Suppressor macrophage (primary cell): Measurements from ENCODE around the gene POM121C.
"Not testable (repeated sequence)": the region's sequence is repeated elsewhere in the genome, so short reads cannot be mapped to it uniquely, and the experiment has no call there.

ENCODE experiments used
- DNase-seq, 4 experiments: peaks; one replicate each; pipeline ENCODE4 v3.0.0-alpha.2; 2020 to 2022

The POM121C gene

DNA sequence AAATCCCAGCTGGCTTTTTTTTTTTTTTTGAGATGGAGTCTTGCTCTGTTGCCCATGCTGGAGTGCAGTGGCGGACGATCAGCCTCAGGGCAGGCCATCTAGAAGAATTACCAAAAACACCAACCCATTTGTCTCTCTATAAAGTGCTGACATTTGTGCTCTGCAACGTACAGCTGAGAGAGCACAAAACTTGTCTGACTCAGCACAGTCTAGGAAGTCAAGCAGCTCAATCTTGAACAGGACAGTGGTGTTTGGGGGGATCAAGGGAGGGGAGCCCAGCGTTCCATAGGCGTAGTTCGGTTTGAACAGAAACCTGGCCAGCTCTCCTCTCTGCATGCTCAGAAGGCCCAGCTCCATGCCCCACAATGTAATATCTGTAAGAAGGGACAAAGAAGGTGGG is 92.9 kb downstream of the POM121C start:
- DNase-seq, result not testable (repeated sequence)

DNA sequence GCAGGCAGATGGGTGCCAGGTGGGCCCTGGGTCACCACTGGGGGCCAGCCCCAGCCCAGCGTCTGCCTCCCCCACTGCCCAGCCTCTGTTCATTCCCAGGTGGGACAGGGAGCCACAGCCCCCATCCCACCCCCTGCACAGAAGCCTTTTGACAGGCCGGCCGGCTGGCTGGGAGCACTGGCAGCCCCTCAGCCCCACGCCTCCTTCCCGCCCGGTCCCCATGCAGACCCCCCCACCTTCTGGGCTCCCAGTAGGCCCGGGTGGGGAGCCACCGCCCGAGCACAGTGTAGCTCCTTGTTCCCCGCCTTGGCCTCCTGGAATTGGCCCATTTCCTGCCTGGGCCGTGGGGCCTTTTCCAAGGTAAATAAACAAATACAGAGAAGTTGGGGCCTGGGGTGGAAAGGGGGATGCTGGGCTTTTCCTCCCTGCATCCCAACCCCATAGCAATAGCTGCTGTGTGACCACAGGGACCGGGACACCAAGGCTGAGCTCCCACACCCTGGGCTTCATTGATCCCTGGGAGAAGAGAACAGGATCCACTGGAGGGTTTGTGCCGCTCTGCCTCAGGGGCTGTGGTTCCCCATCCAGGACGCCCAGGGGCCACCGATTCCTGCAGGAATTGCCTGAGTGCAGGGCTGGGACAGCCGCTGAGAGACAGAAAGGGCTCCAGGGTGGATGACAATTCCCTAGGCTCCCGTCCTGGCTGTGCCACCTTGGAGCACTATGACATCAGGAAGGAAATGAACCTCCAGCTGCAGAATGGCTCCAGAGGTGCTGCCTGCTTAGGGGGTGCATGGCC is 111.4 kb downstream of the POM121C start:
- not testable (repeated sequence) for DNase-seq

DNA sequence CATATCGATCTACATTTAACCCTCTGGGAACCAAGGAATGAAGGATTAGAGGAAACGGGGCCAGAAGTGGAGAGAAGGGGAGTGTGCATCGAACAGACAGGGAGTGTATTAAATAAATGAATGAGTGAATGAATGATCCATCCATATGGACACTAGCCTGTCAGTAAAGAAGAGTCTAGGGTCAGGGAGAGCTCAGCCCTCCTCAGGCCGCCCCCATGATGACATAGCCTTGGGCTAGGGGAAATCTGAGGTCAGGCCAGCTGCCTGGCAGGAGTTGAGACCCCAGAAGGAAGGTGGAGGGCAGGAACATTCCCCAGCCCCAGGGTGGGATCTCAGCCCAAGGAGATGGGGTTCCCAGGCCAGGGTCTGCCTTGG is 112.0 kb downstream of the POM121C start:
- DNase-seq, result not testable (repeated sequence)

DNA sequence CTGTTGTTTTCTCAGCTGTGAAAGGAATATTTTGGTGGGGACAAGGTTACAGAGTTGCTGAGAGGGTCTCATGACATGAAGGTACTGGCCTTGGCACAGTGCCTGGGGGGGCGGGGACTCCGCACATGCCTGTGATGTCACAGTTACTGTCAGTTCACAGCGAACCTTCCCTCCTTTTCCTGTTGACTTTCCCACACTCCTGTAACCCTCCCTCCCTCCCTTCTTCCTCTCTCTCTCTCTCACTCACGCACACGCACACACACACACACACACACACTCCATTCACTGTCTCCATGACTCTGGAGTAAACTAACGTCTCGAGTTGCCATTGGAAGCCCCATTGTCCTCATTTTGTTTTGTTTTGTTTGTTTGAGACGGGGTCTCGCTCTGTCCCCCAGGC is 118.8 kb downstream of the POM121C start:
- DNase-seq, result not testable (repeated sequence)
